Esophagus muscularis mucosa (tissue), 4 donors: ENCODE results near the gene PSKH1.

ENCODE experiments used
- EP300 ChIP-seq: sonication (generic); formaldehyde crosslinking; IDR thresholded peaks from one replicate; pipeline ENCODE4 v1.6.1; 2017; ENCODE audit warnings: antibody characterized with exemption
- POLR2A ChIP-seq: fragments of 450-650 bp; IDR thresholded peaks from one replicate; pipeline ENCODE4 v1.6.1; 2017; ENCODE audit warnings: antibody characterized with exemption, moderate library complexity, mild to moderate bottlenecking, low read depth
- POLR2AphosphoS5 ChIP-seq, 2 donors: sonication (generic); formaldehyde crosslinking; IDR thresholded peaks; one replicate each; pipeline ENCODE4 v1.6.1; 2017; ENCODE audit warnings: antibody characterized with exemption in 2 of 2
- TF ChIP-seq, protein P1 (sequence below), 3 experiments: fragments of 200-600 bp in 2 of 3; fragments of 450-650 bp in 1 of 3; sonication (generic) in 2 of 3; IDR thresholded peaks; one replicate each; pipeline ENCODE4 v1.5.1; 2017 to 2019; ENCODE audit warnings: antibody characterized with exemption in 3 of 3, mild to moderate bottlenecking in 2 of 3, moderate library complexity in 1 of 3

GRCh38 chr16:67930678-67931211 is 37.7 kb downstream of the PSKH1 start:
- TF ChIP-seq, protein P1, sequence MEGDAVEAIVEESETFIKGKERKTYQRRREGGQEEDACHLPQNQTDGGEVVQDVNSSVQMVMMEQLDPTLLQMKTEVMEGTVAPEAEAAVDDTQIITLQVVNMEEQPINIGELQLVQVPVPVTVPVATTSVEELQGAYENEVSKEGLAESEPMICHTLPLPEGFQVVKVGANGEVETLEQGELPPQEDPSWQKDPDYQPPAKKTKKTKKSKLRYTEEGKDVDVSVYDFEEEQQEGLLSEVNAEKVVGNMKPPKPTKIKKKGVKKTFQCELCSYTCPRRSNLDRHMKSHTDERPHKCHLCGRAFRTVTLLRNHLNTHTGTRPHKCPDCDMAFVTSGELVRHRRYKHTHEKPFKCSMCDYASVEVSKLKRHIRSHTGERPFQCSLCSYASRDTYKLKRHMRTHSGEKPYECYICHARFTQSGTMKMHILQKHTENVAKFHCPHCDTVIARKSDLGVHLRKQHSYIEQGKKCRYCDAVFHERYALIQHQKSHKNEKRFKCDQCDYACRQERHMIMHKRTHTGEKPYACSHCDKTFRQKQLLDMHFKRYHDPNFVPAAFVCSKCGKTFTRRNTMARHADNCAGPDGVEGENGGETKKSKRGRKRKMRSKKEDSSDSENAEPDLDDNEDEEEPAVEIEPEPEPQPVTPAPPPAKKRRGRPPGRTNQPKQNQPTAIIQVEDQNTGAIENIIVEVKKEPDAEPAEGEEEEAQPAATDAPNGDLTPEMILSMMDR (IDR thresholded peaks at IDR 0.05), result no peak
- no peak for TF ChIP-seq POLR2A
- TF ChIP-seq EP300, result no peak
- TF ChIP-seq POLR2AphosphoS5 (IDR thresholded peaks at IDR 0.05), result no peak
